C4-2B (cell line): ENCODE results near the gene DLG2.

Experiments used
- CTCF ChIP-seq: fragments of 450-650 bp; conservative IDR thresholded peaks from 2 replicates; pipeline ENCODE4 v1.5.1; 2017; ENCODE audit warnings: mild to moderate bottlenecking
- ZFX ChIP-seq: fragments of 450-650 bp; IDR thresholded peaks from 2 replicates; pipeline ENCODE4 v1.6.1; 2017

- TF ChIP-seq CTCF (no peak), ZFX (no peak)
These were observed 1498.3 kb downstream of the DLG2 start for GRCh38 chr11:84128840-84129239.
